HepG2 (cell line): ENCODE data around the gene TRIM54.

Source experiments
- CTCF ChIP-seq: sonication (generic); formaldehyde crosslinking; IDR thresholded peaks from 2 replicates; pipeline ENCODE4 v1.5.0; 2020; ENCODE audit warnings: mild to moderate bottlenecking, missing genetic modification reagents, moderate library complexity
- GRHL1 ChIP-seq: sonication (generic); formaldehyde crosslinking; conservative IDR thresholded peaks from 2 replicates; pipeline ENCODE4 v1.8.0; 2022; ENCODE audit warnings: missing genetic modification reagents
- HMGXB4 ChIP-seq, 2 experiments: sonication (generic) in 1 of 2; formaldehyde crosslinking in 1 of 2; IDR thresholded peaks; 2 replicates each; pipeline versions ENCODE4 v1.4.0 to v1.6.1; 2018 to 2020; ENCODE audit warnings: missing genetic modification reagents in 2 of 2, borderline replicate concordance in 1 of 2, low read depth in 1 of 2, mild to moderate bottlenecking in 1 of 2, missing biosample characterization in 1 of 2
- POLR2A ChIP-seq, 2 experiments: IDR thresholded peaks; 2 replicates each; pipeline ENCODE4 v1.6.1; 2011; ENCODE audit warnings: low read depth in 2 of 2, low read length in 2 of 2, mild to moderate bottlenecking in 1 of 2, moderate library complexity in 1 of 2; ENCODE audit not compliant: insufficient read depth in 1 of 2
- POLR2AphosphoS2 ChIP-seq: IDR thresholded peaks from 2 replicates; pipeline ENCODE4 v1.6.1; 2011; ENCODE audit warnings: low read depth, low read length, improper control_type of control experiment
- SNAPC5 ChIP-seq: sonication (generic); formaldehyde crosslinking; IDR thresholded peaks from 2 replicates; pipeline ENCODE4 v1.8.1; 2023; ENCODE audit warnings: mild to moderate bottlenecking, missing genetic modification reagents, borderline replicate concordance
- SYNCRIP ChIP-seq: fragments of 200-400 bp; formaldehyde crosslinking; IDR thresholded peaks from 2 replicates; pipeline ENCODE4 v1.6.1; 2018; ENCODE audit warnings: mild to moderate bottlenecking, low read depth, low read length; ENCODE audit not compliant: insufficient read depth
- YEATS2 ChIP-seq: sonication (generic); formaldehyde crosslinking; IDR thresholded peaks from 2 replicates; pipeline ENCODE4 v1.4.0; 2020; ENCODE audit warnings: missing genetic modification reagents, borderline replicate concordance
- ZMYM2 ChIP-seq: sonication (generic); formaldehyde crosslinking; IDR thresholded peaks from 2 replicates; pipeline ENCODE4 v1.8.0; 2022; ENCODE audit warnings: mild to moderate bottlenecking, missing genetic modification reagents
- ZNF121 ChIP-seq: sonication (generic); formaldehyde crosslinking; IDR thresholded peaks from 2 replicates; pipeline ENCODE4 v1.5.0; 2020; ENCODE audit warnings: mild to moderate bottlenecking, missing genetic modification reagents

GRCh38 chr2:27245116-27245515 is 37.1 kb upstream of the TRIM54 start:
- TF ChIP-seq SNAPC5 (CRISPR knock-in tag), result no peak
- TF ChIP-seq HMGXB4 (CRISPR knock-in tag; IDR thresholded peaks at IDR 0.05; ENCODE audit: borderline replicate concordance in 1 of 2, low read depth in 1 of 2), result no peak
- no peak for TF ChIP-seq GRHL1 (CRISPR knock-in tag)
- TF ChIP-seq ZNF121 (CRISPR knock-in tag), result no peak
- no peak for TF ChIP-seq CTCF (CRISPR knock-in tag)
- TF ChIP-seq POLR2AphosphoS2, result no peak
- TF ChIP-seq SYNCRIP, result no peak
- TF ChIP-seq POLR2A (IDR thresholded peaks at IDR 0.05; ENCODE audit: insufficient read depth in 1 of 2, low read depth in 2 of 2, low read length in 2 of 2), result no peak
- TF ChIP-seq ZMYM2 (CRISPR knock-in tag), result no peak
- TF ChIP-seq YEATS2, result no peak
